HG02981 (cell line): ENCODE results near the gene TARM1.

Source experiments
- ATAC-seq: cut with Tn5 transposase; IDR thresholded peaks from one replicate; pipeline ENCODE4 v1.9.1; 2021; ENCODE audit warnings: mild to moderate bottlenecking, moderate library complexity; ENCODE audit not compliant: unreplicated experiment

Gene TARM1

GRCh38 chr19:54035215-54036178, 45.7 kb downstream of the TARM1 start:
- no peak for ATAC-seq

- no peak for ATAC-seq
These were observed 50.1 kb downstream of the TARM1 start for GRCh38 chr19:54030895-54031586.

GRCh38 chr19:54029930-54030490, 51.2 kb downstream of the TARM1 start:
- no peak for ATAC-seq

GRCh38 chr19:54029301-54029700, 51.9 kb downstream of the TARM1 start:
- ATAC-seq: no peak

GRCh38 chr19:54026656-54027055, 54.5 kb downstream of the TARM1 start:
- no peak for ATAC-seq

GRCh38 chr19:54024660-54025059, 56.5 kb downstream of the TARM1 start:
- ATAC-seq: no peak

GRCh38 chr19:54023191-54023590, 58.0 kb downstream of the TARM1 start:
- no peak for ATAC-seq

GRCh38 chr19:54021932-54022331, 59.2 kb downstream of the TARM1 start:
- no peak for ATAC-seq

- ATAC-seq: no peak
These were observed 59.8 kb downstream of the TARM1 start for GRCh38 chr19:54021363-54021762.
